PFSK-1 (cell line): Measurements from ENCODE around the gene IKZF3.

Source experiments
- FOXP2 ChIP-seq: optimal IDR thresholded peaks from 2 replicates; pipeline ENCODE3; 2011; ENCODE audit warnings: borderline replicate concordance, control low read depth, inconsistent platforms; ENCODE audit not compliant: insufficient read depth; ENCODE audit errors: extremely low read length, extremely low read depth
- POLR2AphosphoS5 ChIP-seq: IDR thresholded peaks from 2 replicates; pipeline ENCODE4 v1.6.1; 2012; ENCODE audit warnings: low read depth, mild to moderate bottlenecking, control low read depth, low read length, moderate library complexity
- REST ChIP-seq, 2 experiments: IDR thresholded peaks; 2 replicates each; pipeline versions ENCODE4 v1.6.1 to v1.8.0; 2011 to 2012; ENCODE audit warnings: low read depth in 2 of 2, low read length in 2 of 2, control low read depth in 1 of 2, inconsistent platforms in 1 of 2, mild to moderate bottlenecking in 1 of 2, moderate library complexity in 1 of 2; ENCODE audit not compliant: insufficient read depth in 1 of 2
- SIN3A ChIP-seq: IDR thresholded peaks from 2 replicates; pipeline ENCODE4 v1.6.1; 2012; ENCODE audit warnings: mild to moderate bottlenecking, low read length, moderate library complexity, borderline replicate concordance; ENCODE audit not compliant: insufficient read depth
- TAF1 ChIP-seq: IDR thresholded peaks from 2 replicates; pipeline ENCODE4 v1.6.1; 2012; ENCODE audit warnings: low read length, control low read depth, borderline replicate concordance; ENCODE audit not compliant: insufficient read depth

The IKZF3 gene

GRCh38 chr17:39818358-39819000 is 45.6 kb downstream of the IKZF3 start:
- TF ChIP-seq POLR2AphosphoS5, result no peak
- TF ChIP-seq TAF1, result no peak
- TF ChIP-seq REST (IDR thresholded peaks at IDR 0.05; ENCODE audit: insufficient read depth in 1 of 2, low read depth in 2 of 2, low read length in 2 of 2), result no peak
- no peak for TF ChIP-seq FOXP2
- no peak for TF ChIP-seq SIN3A

- TF ChIP-seq REST (IDR thresholded peaks at IDR 0.05; ENCODE audit: insufficient read depth in 1 of 2, low read depth in 2 of 2, low read length in 2 of 2) (no peak), FOXP2 (no peak), POLR2AphosphoS5 (no peak), TAF1 (no peak), SIN3A (no peak)
Observed at GRCh38 chr17:39816272-39816671, 47.8 kb downstream of the IKZF3 start.

GRCh38 chr17:39814497-39814896 is 49.6 kb downstream of the IKZF3 start:
- TF ChIP-seq POLR2AphosphoS5, result no peak
- no peak for TF ChIP-seq SIN3A
- no peak for TF ChIP-seq FOXP2
- no peak for TF ChIP-seq REST (IDR thresholded peaks at IDR 0.05; ENCODE audit: insufficient read depth in 1 of 2, low read depth in 2 of 2, low read length in 2 of 2)
- TF ChIP-seq TAF1, result no peak

GRCh38 chr17:39813631-39814030 is 50.5 kb downstream of the IKZF3 start:
- no peak for TF ChIP-seq FOXP2
- no peak for TF ChIP-seq POLR2AphosphoS5
- TF ChIP-seq SIN3A, result no peak
- TF ChIP-seq REST (IDR thresholded peaks at IDR 0.05; ENCODE audit: insufficient read depth in 1 of 2, low read depth in 2 of 2, low read length in 2 of 2), result no peak
- no peak for TF ChIP-seq TAF1

- TF ChIP-seq POLR2AphosphoS5 (no peak), REST (IDR thresholded peaks at IDR 0.05; ENCODE audit: insufficient read depth in 1 of 2, low read depth in 2 of 2, low read length in 2 of 2) (no peak), TAF1 (no peak), FOXP2 (no peak), SIN3A (no peak)
Observed at GRCh38 chr17:39812466-39812865, 51.6 kb downstream of the IKZF3 start.
